ENCODE results near the gene SSR2. TPM values are rescaled to one million over a fixed set of nuclear protein-coding genes. Genes with fewer than 3 reads are reported as not detected.

SSR2 gene
- polyA plus RNA-seq: 295 to 363 TPM (median 302 TPM) in 3 replicates
- polyA plus RNA-seq (2011; ENCODE audit: low read depth): 145 TPM
- 261 and 273 TPM in 2 replicates for polyA plus RNA-seq (2011; cell fraction: cytosol; rRNA removed)
- 277 and 326 TPM in 2 replicates for polyA plus RNA-seq (2011; cell fraction: nucleus; rRNA removed)
- 124 and 166 TPM in 2 replicates for polyA plus RNA-seq (2012; ENCODE audit: low replicate concordance)
- 159 to 275 TPM (median 179 TPM) in 3 replicates for polyA minus RNA-seq
- 98.0 TPM for polyA minus RNA-seq (2011; cell fraction: cytosol; rRNA and poly(A)+ RNA removed)
- 56.3 and 75.2 TPM in 2 replicates for polyA minus RNA-seq (2011; cell fraction: nucleus; rRNA and poly(A)+ RNA removed)

DNA sequence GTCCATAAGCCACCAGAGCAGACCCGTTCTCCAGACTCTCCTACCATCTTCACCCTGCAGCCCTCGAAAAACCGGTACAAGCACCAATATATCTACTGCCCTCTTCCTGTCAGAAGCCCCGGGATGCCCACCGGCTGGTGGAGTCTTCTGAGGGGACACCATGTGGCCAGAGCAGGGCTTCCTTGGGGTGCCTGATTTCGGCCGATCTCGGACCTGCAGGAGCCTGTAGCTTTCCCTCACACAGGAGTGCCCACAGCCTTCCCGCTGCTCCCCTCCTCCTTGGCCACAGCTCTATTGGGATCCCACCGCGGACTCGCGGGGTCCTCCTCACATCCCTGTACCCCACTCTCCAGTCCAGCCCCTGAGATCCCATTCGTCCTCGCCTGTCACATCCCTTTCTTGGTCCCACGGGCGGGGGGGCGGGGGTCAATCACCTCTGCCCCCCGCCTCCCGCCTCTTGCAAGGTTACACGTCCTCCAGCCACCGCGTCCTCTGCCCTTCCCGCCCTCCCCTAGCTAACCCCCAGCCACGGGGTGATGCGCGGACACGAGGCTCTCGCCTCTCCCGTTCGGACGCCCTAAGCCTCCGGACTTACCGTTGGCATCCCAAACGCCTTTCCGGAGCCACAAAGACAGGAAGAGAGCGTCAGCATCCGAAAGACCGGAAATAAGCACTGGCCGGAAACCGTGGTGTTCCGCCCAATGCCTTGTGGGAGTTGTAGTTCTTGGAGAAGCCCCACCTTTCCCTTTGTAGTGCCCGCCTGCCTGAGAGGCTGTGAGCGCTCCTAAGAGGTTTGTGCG is at the start of gene SSR2:
TSS of gene SSR2 (minus strand) at position 659 of the 800 bp plus-strand sequence. CDS start 784 bp downstream, outside the sequence.
- FAIRE-seq (peak; percentile 88), DNase-seq (ENCODE audit: low read depth, low spot score) (peak; percentile 73)
- peaks cover 21% of the 10 kb centered on the region for H3K79me2 ChIP-seq (ENCODE audit: control insufficient read depth, insufficient read depth, low read length)
- no peaks in the 10 kb centered on the region for H3K9me3 ChIP-seq (ENCODE audit: control insufficient read depth, low read depth, low read length)
- dilution Hi-C loops (cut with MboI; ENCODE audit: extremely low pct_ligation_motif_present, low sequenced_read_pairs): no loop called here
- no peaks in the 10 kb centered on the region for H3K9me1 ChIP-seq (ENCODE audit: control insufficient read depth, extremely low read depth, insufficient read depth, low read length)
- H3K4me1 ChIP-seq (ENCODE audit: control insufficient read depth, extremely low read depth, insufficient read depth, low read length): peaks cover 4% of the 10 kb centered on the region
- H2AFZ ChIP-seq (ENCODE audit: control insufficient read depth, low read length): peak within 1 kb of the TSS; percentile 58
- H3K9ac ChIP-seq (ENCODE audit: control insufficient read depth, extremely low read depth, insufficient read depth, low read length): peak within 1 kb of the TSS; percentile 80
- no peaks in the 10 kb centered on the region for H4K20me1 ChIP-seq (ENCODE audit: control insufficient read depth, extremely low read depth, insufficient read depth, low read length)
- H3K36me3 ChIP-seq (ENCODE audit: control insufficient read depth in 2 of 2, extremely low read depth in 1 of 2, insufficient read depth in 2 of 2, low read length in 2 of 2): peaks cover 3 to 12% of the 10 kb centered on the region in 2 experiments
- H3K4me3 ChIP-seq (ENCODE audit: control insufficient read depth in 2 of 3, extremely low read depth in 1 of 3, insufficient read depth in 2 of 3, low read depth in 1 of 3, low read length in 3 of 3): peak within 1 kb of the TSS; percentile 70 to 76 (median 73)
- H3K27me3 ChIP-seq (ENCODE audit: control insufficient read depth, extremely low read depth, insufficient read depth, low read length): peaks cover 4% of the 10 kb centered on the region
- peak within 1 kb of the TSS; percentile 69 for H3K4me2 ChIP-seq (ENCODE audit: control insufficient read depth, extremely low read depth, insufficient read depth, low read depth, low read length)
- H3K27ac ChIP-seq (ENCODE audit: control insufficient read depth, insufficient read depth, low read length): peak within 1 kb of the TSS; percentile 51
- TF ChIP-seq, protein P1, sequence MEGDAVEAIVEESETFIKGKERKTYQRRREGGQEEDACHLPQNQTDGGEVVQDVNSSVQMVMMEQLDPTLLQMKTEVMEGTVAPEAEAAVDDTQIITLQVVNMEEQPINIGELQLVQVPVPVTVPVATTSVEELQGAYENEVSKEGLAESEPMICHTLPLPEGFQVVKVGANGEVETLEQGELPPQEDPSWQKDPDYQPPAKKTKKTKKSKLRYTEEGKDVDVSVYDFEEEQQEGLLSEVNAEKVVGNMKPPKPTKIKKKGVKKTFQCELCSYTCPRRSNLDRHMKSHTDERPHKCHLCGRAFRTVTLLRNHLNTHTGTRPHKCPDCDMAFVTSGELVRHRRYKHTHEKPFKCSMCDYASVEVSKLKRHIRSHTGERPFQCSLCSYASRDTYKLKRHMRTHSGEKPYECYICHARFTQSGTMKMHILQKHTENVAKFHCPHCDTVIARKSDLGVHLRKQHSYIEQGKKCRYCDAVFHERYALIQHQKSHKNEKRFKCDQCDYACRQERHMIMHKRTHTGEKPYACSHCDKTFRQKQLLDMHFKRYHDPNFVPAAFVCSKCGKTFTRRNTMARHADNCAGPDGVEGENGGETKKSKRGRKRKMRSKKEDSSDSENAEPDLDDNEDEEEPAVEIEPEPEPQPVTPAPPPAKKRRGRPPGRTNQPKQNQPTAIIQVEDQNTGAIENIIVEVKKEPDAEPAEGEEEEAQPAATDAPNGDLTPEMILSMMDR (optimal IDR thresholded peaks at IDR 0.05 in 1 of 3, IDR thresholded peaks at IDR 0.05 in 1 of 3, conservative IDR thresholded peaks at IDR 0.05 in 1 of 3; ENCODE audit: extremely low read depth in 1 of 3, insufficient read depth in 2 of 3, low read length in 3 of 3): no peak
- no peak for TF ChIP-seq EZH2 (IDR thresholded peaks at IDR 0.05; ENCODE audit: low read length)

DNA sequence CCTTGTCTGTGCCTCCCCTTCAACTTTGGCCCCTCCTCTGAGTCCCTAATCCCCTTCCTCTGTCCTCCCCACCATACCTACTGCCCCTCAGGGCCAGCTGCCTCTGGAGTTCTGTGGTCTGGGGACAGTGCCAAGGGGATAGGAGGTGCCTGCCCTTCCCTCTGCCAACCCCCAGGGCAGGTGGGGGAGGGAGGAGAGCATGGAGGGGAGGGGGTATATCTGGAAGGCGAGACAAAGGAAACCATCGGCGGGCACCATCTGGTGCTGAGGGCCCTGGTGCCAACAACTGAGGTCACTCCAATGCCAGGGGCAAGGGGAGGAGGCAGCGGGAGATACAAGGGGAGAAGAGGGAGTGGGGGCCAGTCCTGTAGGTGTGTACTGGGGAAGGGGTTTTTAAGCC is 49.8 kb upstream of the SSR2 start:
- H2AFZ ChIP-seq (ENCODE audit: control insufficient read depth, low read length): no peak overlapping the region
- H3K4me3 ChIP-seq (ENCODE audit: control insufficient read depth in 2 of 3, extremely low read depth in 1 of 3, insufficient read depth in 2 of 3, low read depth in 1 of 3, low read length in 3 of 3): no peak overlapping the region
- H3K9ac ChIP-seq (ENCODE audit: control insufficient read depth, extremely low read depth, insufficient read depth, low read length): no peak overlapping the region
- no peaks in the 10 kb centered on the region for H3K27me3 ChIP-seq (ENCODE audit: control insufficient read depth, extremely low read depth, insufficient read depth, low read length)
- FAIRE-seq: no peak
- H3K4me2 ChIP-seq (ENCODE audit: control insufficient read depth, extremely low read depth, insufficient read depth, low read depth, low read length): no peak overlapping the region
- DNase-seq (ENCODE audit: low read depth, low spot score): no peak
- no peaks in the 10 kb centered on the region for H3K4me1 ChIP-seq (ENCODE audit: control insufficient read depth, extremely low read depth, insufficient read depth, low read length)
- dilution Hi-C loops (cut with MboI; ENCODE audit: extremely low pct_ligation_motif_present, low sequenced_read_pairs): no loop called here
- TF ChIP-seq, protein P1 (optimal IDR thresholded peaks at IDR 0.05 in 1 of 3, IDR thresholded peaks at IDR 0.05 in 1 of 3, conservative IDR thresholded peaks at IDR 0.05 in 1 of 3; ENCODE audit: extremely low read depth in 1 of 3, insufficient read depth in 2 of 3, low read length in 3 of 3): no peak
- no peak for TF ChIP-seq EZH2 (IDR thresholded peaks at IDR 0.05; ENCODE audit: low read length)
- H3K9me1 ChIP-seq (ENCODE audit: control insufficient read depth, extremely low read depth, insufficient read depth, low read length): no peaks in the 10 kb centered on the region
- no peaks in the 10 kb centered on the region for H4K20me1 ChIP-seq (ENCODE audit: control insufficient read depth, extremely low read depth, insufficient read depth, low read length)
- H3K36me3 ChIP-seq (ENCODE audit: control insufficient read depth in 2 of 2, extremely low read depth in 1 of 2, insufficient read depth in 2 of 2, low read length in 2 of 2): peaks cover 23 to 26% of the 10 kb centered on the region in 2 experiments
- no peaks in the 10 kb centered on the region for H3K79me2 ChIP-seq (ENCODE audit: control insufficient read depth, insufficient read depth, low read length)
- H3K27ac ChIP-seq (ENCODE audit: control insufficient read depth, insufficient read depth, low read length): no peak overlapping the region
- H3K9me3 ChIP-seq (ENCODE audit: control insufficient read depth, low read depth, low read length): no peaks in the 10 kb centered on the region
